Jurkat, Clone E6-1 (cell line): ENCODE data around the gene SARS1.
A peak's percentile ranks its signal among the peaks of the same experiment; 100 is the strongest.

Experiments used
- DNase-seq: peaks from one replicate; pipeline ENCODE4 v3.0.0-alpha.2; 2011; ENCODE audit warnings: low read depth, low spot score
- H3K4me3 ChIP-seq: 2 replicates; pipeline ENCODE4 v1.5.1; 2011; ENCODE audit warnings: mild to moderate bottlenecking, low read length, control low read depth, moderate library complexity

SARS1 gene

DNA sequence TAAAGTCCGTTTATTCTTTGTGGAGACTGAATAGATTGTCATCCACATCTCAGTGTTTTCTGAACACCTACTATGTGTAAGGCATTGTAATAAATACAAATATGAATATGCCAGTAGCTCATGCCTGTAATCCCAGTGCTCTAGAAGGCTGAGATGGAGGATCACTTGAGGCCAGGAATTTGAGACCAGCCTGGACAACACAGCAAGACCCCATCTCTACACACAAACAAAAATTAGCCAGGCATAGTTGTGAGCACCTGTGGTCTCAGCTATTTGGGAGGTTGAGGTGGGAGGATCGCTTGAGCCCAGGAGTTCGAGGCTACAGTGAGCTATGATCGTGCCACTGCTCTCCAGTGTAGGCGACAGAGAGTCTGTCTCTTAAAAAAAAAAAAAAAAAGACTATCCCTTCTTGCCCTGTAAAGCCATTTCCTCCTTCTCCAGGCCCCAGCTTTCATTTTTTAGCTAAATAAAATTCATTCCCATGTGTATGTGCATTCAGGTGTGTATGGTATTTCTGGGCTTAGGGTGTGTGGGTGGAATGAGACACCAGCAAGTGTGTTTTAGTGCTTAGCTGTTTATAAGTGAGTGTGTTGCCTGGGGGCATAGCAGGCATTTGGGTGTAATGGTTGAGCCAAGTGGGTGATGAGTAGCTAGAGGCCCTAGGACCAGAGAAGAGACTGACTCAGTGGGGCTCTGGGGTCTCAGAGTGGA is 43.4 kb downstream of the SARS1 start:
- no peak for DNase-seq
- no peak overlapping the region for H3K4me3 ChIP-seq

DNA sequence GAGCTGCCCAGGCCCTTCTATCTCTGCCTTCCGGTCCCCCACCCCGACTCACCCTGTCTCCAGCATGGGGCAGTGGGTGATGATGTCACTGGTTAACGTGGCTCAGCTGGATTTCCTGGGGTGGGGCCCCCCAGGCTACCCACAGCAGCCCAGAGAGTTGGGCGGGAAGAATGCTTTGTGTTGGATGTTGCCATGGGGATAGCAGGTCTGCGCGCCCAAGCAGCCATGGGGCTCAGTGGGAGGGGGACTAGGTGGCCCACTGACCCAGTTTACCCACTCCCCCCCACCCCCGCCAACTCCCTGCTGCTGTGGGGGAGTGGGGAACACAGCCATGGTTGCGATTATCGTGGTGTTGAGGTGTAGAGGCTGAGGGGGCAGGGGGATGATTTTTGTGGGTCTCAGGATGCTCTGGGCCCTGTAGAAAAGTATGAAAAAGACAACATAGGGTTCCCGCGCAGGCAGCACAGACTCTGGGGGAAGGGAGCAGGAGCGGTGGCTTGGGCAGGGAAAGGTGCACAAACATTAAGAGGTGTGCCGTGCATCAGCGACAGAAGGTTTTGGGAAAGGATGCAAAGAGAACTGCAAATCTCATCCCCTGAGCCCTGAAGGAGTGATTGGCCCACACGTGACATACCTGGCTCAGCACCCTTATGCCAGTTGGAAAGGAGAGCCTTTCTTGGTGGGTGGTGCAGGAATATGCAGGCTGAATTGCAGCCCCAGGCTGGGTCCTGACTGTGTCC is 44.1 kb downstream of the SARS1 start:
- no peak for DNase-seq
- no peak overlapping the region for H3K4me3 ChIP-seq

DNA sequence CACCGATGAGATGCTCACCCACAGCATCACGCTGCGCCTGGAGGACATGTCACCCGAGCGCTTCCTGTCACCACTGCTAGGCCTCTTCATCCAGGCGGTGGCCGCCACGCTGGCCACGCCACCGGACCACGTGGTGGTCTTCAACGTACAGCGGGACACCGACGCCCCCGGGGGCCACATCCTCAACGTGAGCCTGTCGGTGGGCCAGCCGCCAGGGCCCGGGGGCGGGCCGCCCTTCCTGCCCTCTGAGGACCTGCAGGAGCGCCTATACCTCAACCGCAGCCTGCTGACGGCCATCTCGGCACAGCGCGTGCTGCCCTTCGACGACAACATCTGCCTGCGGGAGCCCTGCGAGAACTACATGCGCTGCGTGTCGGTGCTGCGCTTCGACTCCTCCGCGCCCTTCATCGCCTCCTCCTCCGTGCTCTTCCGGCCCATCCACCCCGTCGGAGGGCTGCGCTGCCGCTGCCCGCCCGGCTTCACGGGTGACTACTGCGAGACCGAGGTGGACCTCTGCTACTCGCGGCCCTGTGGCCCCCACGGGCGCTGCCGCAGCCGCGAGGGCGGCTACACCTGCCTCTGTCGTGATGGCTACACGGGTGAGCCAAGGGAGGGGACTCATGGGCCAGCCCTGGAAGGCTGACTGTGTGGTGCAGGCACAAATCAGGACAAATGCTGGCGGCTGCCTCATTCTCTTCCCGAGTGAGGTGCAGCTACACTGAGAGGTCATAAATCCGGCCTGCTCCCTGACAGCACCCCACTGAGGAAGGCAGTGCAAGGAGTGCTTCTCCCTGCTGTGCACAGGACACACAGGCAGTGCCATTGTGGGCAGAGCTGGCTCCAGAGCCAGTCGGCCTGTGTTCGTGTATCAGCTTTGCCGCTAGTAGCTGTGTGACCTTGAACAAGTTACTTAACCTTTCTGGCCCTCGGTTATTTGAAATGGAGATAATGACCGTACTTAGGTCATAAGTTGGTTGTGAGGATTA is 45.1 kb downstream of the SARS1 start:
- DNase-seq, result no peak
- H3K4me3 ChIP-seq, result no peak overlapping the region

DNA sequence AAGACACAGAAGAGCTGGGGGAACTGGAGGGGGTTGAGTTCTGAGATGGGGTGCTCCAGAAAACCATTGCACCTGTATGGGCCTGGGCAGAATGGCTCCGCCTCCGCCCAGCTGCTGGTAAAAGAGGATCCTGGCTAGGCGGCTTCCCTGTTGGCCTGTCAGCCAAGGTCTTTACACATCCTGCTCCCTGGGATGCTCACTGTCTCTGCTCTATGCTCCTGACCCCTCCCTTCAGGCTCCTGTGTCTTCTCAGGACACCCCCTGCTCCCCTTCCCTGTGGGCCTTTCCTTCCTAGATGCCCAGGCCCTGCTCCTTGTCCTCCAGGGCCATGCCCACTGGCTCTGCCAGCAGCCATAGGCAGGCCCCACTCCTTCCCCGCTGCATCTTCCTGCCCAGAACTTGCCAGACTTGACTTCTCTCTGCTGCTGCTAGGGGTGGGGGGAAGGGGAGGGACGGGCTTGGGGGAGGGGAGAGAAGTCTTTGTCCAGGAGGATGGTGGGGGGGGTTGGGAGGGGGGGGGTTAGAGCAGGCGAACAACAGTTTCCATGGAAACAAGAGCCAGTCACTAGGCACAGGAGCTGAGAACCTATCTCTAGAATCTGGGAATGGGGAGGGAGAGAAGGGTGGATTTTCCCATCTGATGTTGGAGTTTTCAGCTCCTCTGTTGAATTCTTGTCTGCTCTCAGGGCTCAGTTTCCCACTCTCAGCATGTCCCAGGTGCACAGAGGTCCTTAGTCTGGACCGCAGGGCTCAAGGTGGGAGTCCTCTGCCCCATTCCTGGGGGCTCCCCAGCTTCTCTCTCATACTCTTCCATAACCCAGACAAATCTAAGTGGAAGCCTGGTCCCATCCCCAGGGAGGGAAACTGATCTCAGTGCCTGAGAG is 46.2 kb downstream of the SARS1 start:
- no peak for DNase-seq
- no peak overlapping the region for H3K4me3 ChIP-seq

DNA sequence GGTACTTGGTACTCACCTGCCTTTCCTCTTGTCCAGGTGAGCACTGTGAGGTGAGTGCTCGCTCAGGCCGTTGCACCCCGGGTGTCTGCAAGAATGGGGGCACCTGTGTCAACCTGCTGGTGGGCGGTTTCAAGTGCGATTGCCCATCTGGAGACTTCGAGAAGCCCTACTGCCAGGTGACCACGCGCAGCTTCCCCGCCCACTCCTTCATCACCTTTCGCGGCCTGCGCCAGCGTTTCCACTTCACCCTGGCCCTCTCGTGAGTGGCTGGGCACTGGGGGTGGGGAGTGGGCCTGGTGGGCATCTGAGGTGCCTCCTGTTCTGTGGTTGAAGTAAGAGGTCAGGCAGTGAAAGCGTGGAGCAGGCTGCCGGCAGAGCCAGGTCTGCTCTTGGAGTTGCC is 47.3 kb downstream of the SARS1 start:
- no peak for DNase-seq
- H3K4me3 ChIP-seq, result no peak overlapping the region

DNA sequence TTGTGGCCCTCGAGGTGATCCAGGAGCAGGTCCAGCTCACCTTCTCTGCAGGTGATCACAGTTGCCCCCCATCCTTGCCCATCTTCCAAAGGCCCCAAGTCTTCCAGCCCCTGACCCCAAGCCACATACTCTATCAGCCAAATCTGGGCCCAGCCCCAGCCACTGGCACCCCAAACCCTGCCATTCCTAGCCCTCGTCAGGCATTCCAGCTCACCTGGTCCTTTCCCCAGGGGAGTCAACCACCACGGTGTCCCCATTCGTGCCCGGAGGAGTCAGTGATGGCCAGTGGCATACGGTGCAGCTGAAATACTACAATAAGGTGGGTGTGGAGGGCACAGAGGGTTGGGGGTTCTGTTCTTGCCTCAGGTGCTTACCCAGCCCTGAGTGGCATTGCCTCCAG is 47.9 kb downstream of the SARS1 start:
- H3K4me3 ChIP-seq, result no peak overlapping the region
- no peak for DNase-seq

DNA sequence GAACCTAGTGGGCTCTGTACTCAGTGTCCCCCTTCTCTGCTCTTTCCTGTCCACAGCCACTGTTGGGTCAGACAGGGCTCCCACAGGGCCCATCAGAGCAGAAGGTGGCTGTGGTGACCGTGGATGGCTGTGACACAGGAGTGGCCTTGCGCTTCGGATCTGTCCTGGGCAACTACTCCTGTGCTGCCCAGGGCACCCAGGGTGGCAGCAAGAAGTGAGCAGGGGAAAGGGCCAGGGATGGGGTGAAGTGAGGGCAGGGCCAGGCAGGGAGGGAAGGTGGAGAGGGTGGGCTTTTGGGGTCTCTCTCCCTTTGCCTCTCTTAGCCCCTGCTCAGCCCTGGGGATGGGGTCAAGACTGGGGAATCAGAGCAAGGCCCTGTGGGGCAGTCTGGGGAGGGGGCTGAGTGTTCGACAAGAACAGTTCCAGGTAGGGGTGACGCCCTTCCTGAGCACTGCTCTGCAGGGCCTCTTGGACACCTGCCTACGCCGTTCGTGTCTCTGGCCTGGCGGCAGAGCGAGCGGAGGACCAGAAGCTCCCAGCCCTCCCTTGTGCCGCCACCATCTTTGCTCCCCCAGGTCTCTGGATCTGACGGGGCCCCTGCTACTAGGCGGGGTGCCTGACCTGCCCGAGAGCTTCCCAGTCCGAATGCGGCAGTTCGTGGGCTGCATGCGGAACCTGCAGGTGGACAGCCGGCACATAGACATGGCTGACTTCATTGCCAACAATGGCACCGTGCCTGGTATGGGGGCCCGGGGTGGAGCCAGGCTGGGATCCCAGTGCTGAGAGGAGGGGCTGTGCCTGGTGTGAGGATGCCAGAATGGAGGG is 48.7 kb downstream of the SARS1 start:
- no peak overlapping the region for H3K4me3 ChIP-seq
- DNase-seq, result no peak

DNA sequence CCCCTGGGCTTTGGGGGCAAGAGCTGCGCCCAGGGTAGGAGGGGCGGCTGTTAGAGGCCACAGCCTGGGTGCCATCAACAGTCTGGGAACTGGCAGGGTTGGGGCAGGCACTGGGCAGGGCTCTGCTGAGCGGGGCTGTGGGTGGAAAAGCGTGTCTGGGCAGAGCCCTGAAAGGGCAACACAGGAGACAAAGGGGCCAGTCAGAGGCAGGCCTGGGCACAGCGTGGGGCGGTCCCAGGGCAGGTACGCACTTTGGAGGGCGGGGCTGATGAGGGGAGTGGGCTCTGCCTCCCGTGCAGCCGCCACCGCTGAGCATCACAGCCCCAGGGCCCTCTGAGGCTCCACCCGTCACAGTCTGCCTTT is 49.5 kb downstream of the SARS1 start:
- H3K4me3 ChIP-seq, result no peak overlapping the region
- DNase-seq, result no peak

DNA sequence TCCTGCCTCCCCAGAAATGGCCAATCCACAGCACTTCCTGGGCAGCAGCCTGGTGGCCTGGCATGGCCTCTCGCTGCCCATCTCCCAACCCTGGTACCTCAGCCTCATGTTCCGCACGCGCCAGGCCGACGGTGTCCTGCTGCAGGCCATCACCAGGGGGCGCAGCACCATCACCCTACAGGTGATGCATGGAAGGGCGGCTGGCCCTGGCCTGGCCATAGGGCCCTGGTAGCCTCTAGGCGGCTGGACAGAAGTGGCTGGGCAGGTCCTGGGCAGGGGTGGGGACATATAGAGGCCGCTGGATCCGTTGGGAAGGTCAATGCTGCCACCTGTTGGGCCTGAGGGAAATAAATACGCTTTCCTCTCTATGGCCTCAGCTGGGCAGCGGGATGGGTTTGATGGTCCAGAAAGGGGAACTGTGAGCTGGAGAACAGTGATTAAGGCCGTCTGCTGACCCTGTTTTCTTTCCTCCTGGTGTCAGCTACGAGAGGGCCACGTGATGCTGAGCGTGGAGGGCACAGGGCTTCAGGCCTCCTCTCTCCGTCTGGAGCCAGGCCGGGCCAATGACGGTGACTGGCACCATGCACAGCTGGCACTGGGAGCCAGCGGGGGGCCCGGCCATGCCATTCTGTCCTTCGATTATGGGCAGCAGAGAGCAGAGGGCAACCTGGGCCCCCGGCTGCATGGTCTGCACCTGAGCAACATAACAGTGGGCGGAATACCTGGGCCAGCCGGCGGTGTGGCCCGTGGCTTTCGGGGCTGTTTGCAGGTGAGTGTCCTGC is 50.1 kb downstream of the SARS1 start:
- DNase-seq, result peak; percentile 44
- no peak overlapping the region for H3K4me3 ChIP-seq

DNA sequence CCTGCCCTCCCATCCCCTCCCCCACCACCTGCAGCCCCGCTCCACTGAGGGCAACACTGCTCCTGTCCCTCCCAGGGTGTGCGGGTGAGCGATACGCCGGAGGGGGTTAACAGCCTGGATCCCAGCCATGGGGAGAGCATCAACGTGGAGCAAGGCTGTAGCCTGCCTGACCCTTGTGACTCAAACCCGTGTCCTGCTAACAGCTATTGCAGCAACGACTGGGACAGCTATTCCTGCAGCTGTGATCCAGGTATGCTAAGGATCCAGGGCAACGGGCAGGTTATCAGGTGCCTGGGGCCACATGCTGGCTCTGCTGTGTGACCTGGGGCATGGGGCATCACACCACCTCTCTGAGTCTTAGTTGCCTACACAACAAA is 50.6 kb downstream of the SARS1 start:
- DNase-seq, result no peak
- no peak overlapping the region for H3K4me3 ChIP-seq

DNA sequence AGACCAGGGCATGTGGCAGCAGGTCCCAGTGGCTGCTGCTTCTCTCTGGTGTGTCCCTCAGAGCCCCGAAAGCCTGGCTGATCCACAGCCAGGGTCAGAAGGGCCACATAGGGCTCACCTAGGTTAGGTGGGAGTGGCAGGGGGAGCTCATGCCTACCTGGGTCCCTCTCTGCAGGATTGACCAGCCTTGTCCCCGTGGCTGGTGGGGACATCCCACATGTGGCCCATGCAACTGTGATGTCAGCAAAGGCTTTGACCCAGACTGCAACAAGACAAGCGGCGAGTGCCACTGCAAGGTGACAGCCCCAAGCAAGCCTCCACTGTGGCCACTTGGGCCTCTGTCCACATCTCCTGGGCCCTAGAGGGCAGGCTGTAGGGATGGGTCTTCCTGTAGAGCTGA is 51.3 kb downstream of the SARS1 start:
- H3K4me3 ChIP-seq, result no peak overlapping the region
- DNase-seq, result no peak

DNA sequence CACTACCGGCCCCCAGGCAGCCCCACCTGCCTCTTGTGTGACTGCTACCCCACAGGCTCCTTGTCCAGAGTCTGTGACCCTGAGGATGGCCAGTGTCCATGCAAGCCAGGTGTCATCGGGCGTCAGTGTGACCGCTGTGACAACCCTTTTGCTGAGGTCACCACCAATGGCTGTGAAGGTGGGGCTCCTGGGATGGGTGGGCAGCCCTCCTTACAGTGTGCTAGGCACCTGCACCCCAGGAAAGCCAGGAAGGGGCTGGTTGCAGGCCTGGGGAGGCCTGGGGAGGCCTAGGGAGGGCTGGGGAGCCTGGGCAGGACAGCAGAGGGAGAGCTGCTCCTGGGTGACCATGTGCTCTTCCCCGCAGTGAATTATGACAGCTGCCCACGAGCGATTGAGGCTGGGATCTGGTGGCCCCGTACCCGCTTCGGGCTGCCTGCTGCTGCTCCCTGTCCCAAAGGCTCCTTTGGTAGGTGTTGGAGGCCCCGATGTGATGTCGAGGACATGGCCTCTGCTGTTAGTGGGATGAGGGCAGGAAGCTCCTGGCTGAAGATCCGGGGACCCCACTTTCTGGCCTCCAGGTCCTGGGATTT is 52.1 kb downstream of the SARS1 start:
- H3K4me3 ChIP-seq, result no peak overlapping the region
- no peak for DNase-seq

DNA sequence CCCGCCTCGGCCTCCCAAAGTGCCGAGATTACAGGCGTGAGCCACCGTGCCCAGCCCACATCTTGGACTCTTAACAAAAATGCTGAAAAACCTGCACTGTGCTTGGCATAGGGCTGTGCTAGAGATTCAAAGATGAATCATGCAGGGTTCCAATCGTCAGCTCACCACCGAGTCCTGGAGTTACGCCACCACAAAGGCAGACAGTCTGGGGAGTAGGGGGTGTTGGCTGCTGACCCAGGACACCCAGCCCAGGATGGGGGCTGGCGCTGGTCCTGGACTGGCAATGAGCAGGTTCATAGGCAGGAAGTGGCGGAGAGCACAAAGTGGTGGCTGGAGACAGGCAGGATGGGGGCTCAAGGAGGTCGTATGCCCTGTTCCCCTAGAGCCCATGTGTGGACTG is 53.2 kb downstream of the SARS1 start:
- no peak for DNase-seq
- no peak overlapping the region for H3K4me3 ChIP-seq

DNA sequence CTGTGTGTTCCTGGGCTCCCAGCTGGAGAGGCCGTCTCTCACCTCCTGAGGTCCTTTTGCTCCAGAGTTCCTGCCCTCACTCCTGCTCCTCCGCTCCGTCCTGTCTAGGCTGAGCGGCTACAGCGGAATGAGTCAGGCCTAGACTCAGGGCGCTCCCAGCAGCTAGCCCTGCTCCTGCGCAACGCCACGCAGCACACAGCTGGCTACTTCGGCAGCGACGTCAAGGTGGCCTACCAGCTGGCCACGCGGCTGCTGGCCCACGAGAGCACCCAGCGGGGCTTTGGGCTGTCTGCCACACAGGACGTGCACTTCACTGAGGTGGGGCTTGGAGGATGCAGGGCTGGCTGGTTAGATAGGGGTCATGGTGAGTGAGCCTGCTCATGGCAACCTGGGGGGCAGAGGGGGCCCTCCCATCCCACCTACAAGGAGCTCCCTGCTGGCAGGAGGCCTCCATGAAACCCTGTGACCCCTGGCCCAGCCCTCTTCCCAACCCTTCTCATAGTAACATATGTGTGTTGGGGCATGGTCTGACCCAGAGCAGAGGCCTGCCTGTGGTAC is 54.1 kb downstream of the SARS1 start:
- DNase-seq, result no peak
- no peak overlapping the region for H3K4me3 ChIP-seq

DNA sequence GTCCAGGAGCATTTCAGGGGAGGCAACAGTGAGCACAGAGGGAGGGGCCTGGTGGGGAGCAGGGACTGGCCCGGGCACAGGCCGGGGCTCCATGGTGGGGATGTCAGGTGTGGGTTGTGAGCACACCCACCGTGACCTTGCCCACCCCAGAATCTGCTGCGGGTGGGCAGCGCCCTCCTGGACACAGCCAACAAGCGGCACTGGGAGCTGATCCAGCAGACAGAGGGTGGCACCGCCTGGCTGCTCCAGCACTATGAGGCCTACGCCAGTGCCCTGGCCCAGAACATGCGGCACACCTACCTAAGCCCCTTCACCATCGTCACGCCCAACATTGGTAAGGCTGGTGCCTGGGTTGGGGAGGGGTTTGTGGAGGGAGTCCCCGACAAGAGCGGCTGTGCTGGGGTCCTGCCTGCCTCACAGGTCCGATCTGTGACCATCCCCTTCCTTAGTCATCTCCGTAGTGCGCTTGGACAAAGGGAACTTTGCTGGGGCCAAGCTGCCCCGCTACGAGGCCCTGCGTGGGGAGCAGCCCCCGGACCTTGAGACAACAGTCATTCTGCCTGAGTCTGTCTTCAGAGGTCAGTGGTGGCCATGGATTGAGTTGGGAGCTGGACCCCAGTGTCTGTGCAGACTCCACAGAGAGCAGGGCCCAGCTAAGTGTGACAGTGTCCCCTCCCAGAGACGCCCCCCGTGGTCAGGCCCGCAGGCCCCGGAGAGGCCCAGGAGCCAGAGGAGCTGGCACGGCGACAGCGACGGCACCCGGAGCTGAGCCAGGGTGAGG is 54.9 kb downstream of the SARS1 start:
- no peak overlapping the region for H3K4me3 ChIP-seq
- no peak for DNase-seq
